GM21529 (cell line): ENCODE data around the gene PTGES3.

Source experiments
- ATAC-seq: cut with Tn5 transposase; IDR thresholded peaks from one replicate; pipeline ENCODE4 v1.9.1; 2021; ENCODE audit not compliant: unreplicated experiment

PTGES3 gene

GRCh38 chr12:56630180-56630632 lies 57.9 kb downstream of the PTGES3 start, which contains the start of gene BAZ2A:
TSS of gene BAZ2A (minus strand) at chr12:56630326. CDS start at chr12:56617530, 12,796 bp downstream.
- ATAC-seq = peak; percentile 54

GRCh38 chr12:56629459-56630179 lies 58.5 kb downstream of the PTGES3 start:
- ATAC-seq = no peak

GRCh38 chr12:56628671-56629458 lies 59.2 kb downstream of the PTGES3 start:
- ATAC-seq = no peak

- ATAC-seq = no peak
Observed at GRCh38 chr12:56626701-56627100, 61.4 kb downstream of the PTGES3 start.

GRCh38 chr12:56622535-56622934 lies 65.5 kb downstream of the PTGES3 start:
- ATAC-seq = no peak

GRCh38 chr12:56616925-56617324 lies 71.2 kb downstream of the PTGES3 start:
- ATAC-seq = no peak

- ATAC-seq = no peak
Observed at GRCh38 chr12:56616244-56616643, 71.8 kb downstream of the PTGES3 start.

- no peak for ATAC-seq
Observed at GRCh38 chr12:56614627-56615026, 73.5 kb downstream of the PTGES3 start.
